ENCODE data around the gene MTTP. TPM values are rescaled to one million over a fixed set of nuclear protein-coding genes. Genes with fewer than 3 reads are reported as not detected.

The MTTP gene
- total RNA-seq, 1 donor from 2014 or later = 0.07 TPM

GRCh38 chr4:99665983-99666382 is 91.4 kb downstream of the MTTP start:
- intact Hi-C loops (cut with micrococcal nuclease) = no loop called here

DNA sequence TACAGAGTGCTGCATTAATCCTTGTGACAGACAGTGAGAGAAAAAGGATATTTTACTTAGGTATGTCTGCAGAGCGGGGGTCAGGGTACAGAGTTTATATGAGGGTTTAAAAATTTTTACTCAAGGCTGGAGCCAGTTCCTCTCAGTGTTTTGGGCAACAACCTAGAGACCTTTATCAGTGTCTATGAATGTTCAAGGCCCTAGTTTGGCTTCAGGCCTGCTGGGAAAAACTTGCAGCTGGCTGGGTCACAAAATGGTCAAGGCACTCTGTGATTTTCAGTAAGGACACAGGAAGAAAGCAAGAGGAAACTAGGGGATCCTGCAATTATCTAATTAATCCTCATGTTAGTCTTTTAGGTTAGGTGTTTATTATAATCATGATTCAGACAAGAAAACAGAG is 93.8 kb downstream of the MTTP start:
- intact Hi-C loops (cut with micrococcal nuclease) = no loop called here

GRCh38 chr4:99669084-99669483 is 94.5 kb downstream of the MTTP start:
- intact Hi-C loops (cut with micrococcal nuclease) = no loop called here

- intact Hi-C loops (cut with micrococcal nuclease) = no loop called here
Observed at GRCh38 chr4:99670409-99671073, 95.9 kb downstream of the MTTP start.

Other genes with a start within 250 kb of the MTTP start
- gene ADH1C, start 222.1 kb upstream of the MTTP start, total RNA-seq = not detected in 2 replicates
- not detected in 2 replicates for gene ADH7, start 139.5 kb upstream of the MTTP start, total RNA-seq
- not detected in 2 replicates for gene C4orf17, start 63.8 kb upstream of the MTTP start, total RNA-seq
- gene TRMT10A, start 10.8 kb upstream of the MTTP start, total RNA-seq = 8.0 and 8.1 TPM in 2 replicates
- gene C4orf54, start 83.0 kb downstream of the MTTP start, total RNA-seq = not detected in 2 replicates
- gene DAPP1, start 242.0 kb downstream of the MTTP start, total RNA-seq = 51.4 and 52.6 TPM in 2 replicates